ENCODE measurements around the gene NCAPH2.

DNA sequence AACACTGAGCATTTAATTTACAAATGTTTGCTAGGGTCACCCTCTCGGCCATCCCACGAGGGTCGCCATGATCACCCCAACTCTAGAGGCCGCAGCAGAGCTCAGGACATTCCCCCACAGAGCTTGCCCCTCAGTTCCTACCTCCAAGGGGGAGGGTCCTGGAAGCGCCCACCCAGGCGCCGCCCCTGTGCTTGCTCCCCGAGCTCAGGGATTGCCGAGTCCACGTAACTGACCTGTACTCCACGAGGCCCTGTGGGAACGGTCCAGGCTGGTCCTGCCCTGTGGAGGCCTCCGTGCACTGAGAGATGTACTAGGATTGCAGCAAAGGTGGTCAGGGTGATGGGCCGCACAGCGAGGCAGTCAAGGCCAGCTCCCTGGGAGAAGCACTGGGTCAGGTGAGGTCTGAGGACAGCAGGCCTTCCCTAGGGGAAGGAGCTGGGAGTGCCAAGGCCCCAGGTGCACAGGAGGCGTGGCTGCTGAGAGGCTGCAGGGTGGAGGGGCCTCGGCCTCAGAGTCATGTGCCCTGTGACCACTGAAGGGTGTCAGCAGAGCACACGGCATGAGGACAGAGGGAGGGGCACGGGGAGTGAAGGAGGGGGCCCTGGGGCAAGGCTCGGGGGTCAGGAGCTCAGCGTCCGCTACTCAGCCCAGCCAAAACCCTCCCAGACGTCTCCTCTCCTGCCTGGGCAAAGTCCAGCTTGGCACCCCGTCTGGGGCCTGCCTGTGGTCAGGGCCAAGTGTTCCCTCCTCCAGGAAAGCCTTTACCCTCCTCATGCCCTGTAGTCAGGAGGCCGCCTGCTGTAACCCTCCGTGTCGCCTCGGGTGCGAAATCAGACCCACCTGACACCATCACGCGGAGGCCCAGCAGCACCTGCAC lies 23.8 kb upstream of the NCAPH2 start:
- no peak for TF ChIP-seq YY1 (IDR thresholded peaks at IDR 0.05; ENCODE audit: insufficient read depth, insufficient read length)
- no peak for TF ChIP-seq ZNF274 (IDR thresholded peaks at IDR 0.05; ENCODE audit: low read depth, low read length)
- TF ChIP-seq SUZ12 (IDR thresholded peaks at IDR 0.05; ENCODE audit: extremely low read depth, insufficient read depth, insufficient read length): no peak

Data from NT2/D1 (cell line).